ENCODE data around the gene ISCA1.

Gene ISCA1

DNA sequence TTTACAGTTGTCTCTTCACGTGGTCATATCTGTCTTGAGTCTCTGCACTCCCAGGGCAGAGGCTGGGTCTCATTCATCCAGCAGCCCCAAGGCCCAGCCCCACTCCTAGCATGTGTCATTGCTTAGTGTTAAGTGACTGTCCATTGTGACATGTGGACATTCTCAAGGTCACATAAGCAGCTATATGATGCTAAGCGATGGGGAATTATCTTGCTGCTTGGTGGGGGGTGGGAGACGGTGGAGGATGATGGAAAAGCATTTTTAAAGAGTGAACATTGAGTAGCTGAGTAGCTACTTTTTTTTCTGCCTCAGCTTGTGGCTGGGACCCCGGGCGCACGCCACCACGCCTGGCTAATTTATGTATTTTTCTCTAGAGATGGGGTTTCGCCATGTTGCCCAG lies 22.8 kb downstream of the ISCA1 start, which contains the start of gene C9orf153:
TSS of gene C9orf153 (minus strand) at position 101 of the 400 bp plus-strand sequence. CDS start 30,054 bp downstream, outside the sequence.
- Histone ChIP-seq H3K9me3 (ENCODE audit: control insufficient read depth, insufficient read depth, low read depth, low read length) (no peaks in the 10 kb centered on the region), H3K4me1 (ENCODE audit: control insufficient read depth, insufficient read depth, low read length) (0 out of 2 replicates have a peak, but pooled peaks cover 2% of the 10 kb centered on the region), H3K27ac (ENCODE audit: low read depth, low read length) (no peak within 1 kb of the TSS), H3K27me3 (ENCODE audit: control insufficient read depth, insufficient read depth, low read length) (no peaks in the 10 kb centered on the region), H3K4me3 (ENCODE audit: low read depth, low read length) (no peak within 1 kb of the TSS), H3K9ac (ENCODE audit: low read length) (no peak within 1 kb of the TSS), H3K36me3 (ENCODE audit: control insufficient read depth, insufficient read depth, low read length) (peaks cover 10% of the 10 kb centered on the region)

DNA sequence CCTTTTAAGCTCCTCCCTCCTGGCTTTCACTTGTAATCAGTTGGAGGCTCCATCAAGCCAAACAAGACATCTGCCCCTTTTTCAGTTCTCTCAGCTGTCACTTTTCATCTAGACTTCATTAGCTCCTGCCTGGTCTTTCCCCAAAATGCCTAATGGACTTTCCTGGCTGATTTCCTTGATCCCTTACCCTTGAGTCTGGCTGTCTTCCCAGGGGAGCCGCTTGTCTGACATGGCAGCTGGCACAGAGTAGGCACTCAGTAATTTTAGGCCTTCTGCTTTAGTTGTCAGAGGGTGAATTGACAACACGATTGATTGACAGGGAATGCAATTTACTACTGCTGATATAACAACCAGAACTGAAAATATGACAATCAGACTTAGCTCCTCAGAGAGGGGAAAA lies 24.9 kb downstream of the ISCA1 start:
- Histone ChIP-seq H3K27ac (ENCODE audit: low read depth, low read length) (no peak overlapping the region), H3K4me1 (ENCODE audit: control insufficient read depth, insufficient read depth, low read length) (no peaks in the 10 kb centered on the region), H3K9me3 (ENCODE audit: control insufficient read depth, insufficient read depth, low read depth, low read length) (peaks cover 10% of the 10 kb centered on the region), H3K4me3 (ENCODE audit: low read depth, low read length) (no peak overlapping the region), H3K9ac (ENCODE audit: low read length) (no peak overlapping the region), H3K36me3 (ENCODE audit: control insufficient read depth, insufficient read depth, low read length) (no peaks in the 10 kb centered on the region), H3K27me3 (ENCODE audit: control insufficient read depth, insufficient read depth, low read length) (no peaks in the 10 kb centered on the region)

DNA sequence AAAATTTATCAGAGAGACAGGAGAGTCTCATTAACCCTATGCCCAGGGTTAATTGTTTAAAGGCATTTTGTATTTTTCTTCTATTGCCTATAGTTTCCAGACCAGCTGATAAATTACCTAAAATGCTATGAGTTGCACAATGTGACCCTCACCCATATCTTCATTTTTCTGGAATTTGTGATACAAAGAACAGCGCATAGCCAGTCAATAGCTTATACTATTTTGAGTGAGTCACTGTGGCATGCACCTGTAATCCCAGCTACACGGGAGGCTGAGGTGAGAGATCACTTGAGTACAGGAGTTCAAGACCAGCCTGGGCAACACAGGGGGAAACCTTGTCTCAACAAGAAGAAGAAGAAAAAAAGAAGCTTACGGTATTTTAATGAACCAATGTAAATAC lies 25.7 kb downstream of the ISCA1 start:
- H3K9ac ChIP-seq (ENCODE audit: low read length) = no peak overlapping the region
- H3K36me3 ChIP-seq (ENCODE audit: control insufficient read depth, insufficient read depth, low read length) = no peaks in the 10 kb centered on the region
- no peaks in the 10 kb centered on the region for H3K4me1 ChIP-seq (ENCODE audit: control insufficient read depth, insufficient read depth, low read length)
- H3K27me3 ChIP-seq (ENCODE audit: control insufficient read depth, insufficient read depth, low read length) = no peaks in the 10 kb centered on the region
- no peak overlapping the region for H3K4me3 ChIP-seq (ENCODE audit: low read depth, low read length)
- peaks cover 15% of the 10 kb centered on the region for H3K9me3 ChIP-seq (ENCODE audit: control insufficient read depth, insufficient read depth, low read depth, low read length)
- H3K27ac ChIP-seq (ENCODE audit: low read depth, low read length) = no peak overlapping the region

GRCh38 chr9:86253577-86253976 lies 28.8 kb downstream of the ISCA1 start:
- peaks cover 15% of the 10 kb centered on the region for H3K9me3 ChIP-seq (ENCODE audit: control insufficient read depth, insufficient read depth, low read depth, low read length)

GRCh38 chr9:86252870-86253269 lies 29.5 kb downstream of the ISCA1 start:
- H3K9ac ChIP-seq (ENCODE audit: low read length) = no peak overlapping the region
- no peak overlapping the region for H3K4me3 ChIP-seq (ENCODE audit: low read depth, low read length)
- H3K27me3 ChIP-seq (ENCODE audit: control insufficient read depth, insufficient read depth, low read length) = no peaks in the 10 kb centered on the region
- H3K4me1 ChIP-seq (ENCODE audit: control insufficient read depth, insufficient read depth, low read length) = no peaks in the 10 kb centered on the region
- no peaks in the 10 kb centered on the region for H3K36me3 ChIP-seq (ENCODE audit: control insufficient read depth, insufficient read depth, low read length)
- peaks cover 15% of the 10 kb centered on the region for H3K9me3 ChIP-seq (ENCODE audit: control insufficient read depth, insufficient read depth, low read depth, low read length)
- H3K27ac ChIP-seq (ENCODE audit: low read depth, low read length) = no peak overlapping the region

More at GRCh38 chr9:86253577-86253976, 28.8 kb downstream of the ISCA1 start:
- no peaks in the 10 kb centered on the region for H3K4me1 ChIP-seq (ENCODE audit: control insufficient read depth, insufficient read depth, low read length)
- H3K27ac ChIP-seq (ENCODE audit: low read depth, low read length) = no peak overlapping the region
- H3K36me3 ChIP-seq (ENCODE audit: control insufficient read depth, insufficient read depth, low read length) = no peaks in the 10 kb centered on the region
- no peak overlapping the region for H3K9ac ChIP-seq (ENCODE audit: low read length)
- H3K27me3 ChIP-seq (ENCODE audit: control insufficient read depth, insufficient read depth, low read length) = no peaks in the 10 kb centered on the region
- no peak overlapping the region for H3K4me3 ChIP-seq (ENCODE audit: low read depth, low read length)

- H3K4me3 ChIP-seq (ENCODE audit: low read depth, low read length) = no peak overlapping the region
- H3K9me3 ChIP-seq (ENCODE audit: control insufficient read depth, insufficient read depth, low read depth, low read length) = peaks cover 15% of the 10 kb centered on the region
- H3K27me3 ChIP-seq (ENCODE audit: control insufficient read depth, insufficient read depth, low read length) = no peaks in the 10 kb centered on the region
Measured at GRCh38 chr9:86250123-86250522, 32.2 kb downstream of the ISCA1 start.

DNA sequence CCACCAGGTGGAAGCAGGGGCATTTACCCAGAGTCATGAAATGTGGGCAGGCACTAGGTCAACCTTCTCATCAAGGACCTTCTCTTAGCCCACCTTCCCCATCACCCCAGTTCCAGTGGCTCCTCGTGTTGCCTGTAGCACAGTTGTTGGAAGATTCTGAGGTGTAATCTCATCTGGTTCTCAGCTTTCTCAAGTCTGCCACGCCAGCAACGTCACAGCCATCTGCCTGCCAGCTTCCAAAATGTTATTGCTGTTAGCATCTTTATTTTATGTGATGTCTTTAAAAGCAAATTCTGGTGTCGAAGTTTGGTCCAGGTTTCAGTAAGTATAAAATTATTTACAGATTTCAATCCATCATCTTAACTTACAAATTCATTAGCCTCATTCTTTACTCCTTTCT lies 33.6 kb downstream of the ISCA1 start:
- peaks cover 15% of the 10 kb centered on the region for H3K9me3 ChIP-seq (ENCODE audit: control insufficient read depth, insufficient read depth, low read depth, low read length)
- H3K4me3 ChIP-seq (ENCODE audit: low read depth, low read length) = no peak overlapping the region
- H3K27me3 ChIP-seq (ENCODE audit: control insufficient read depth, insufficient read depth, low read length) = no peaks in the 10 kb centered on the region
- H3K9ac ChIP-seq (ENCODE audit: low read length) = no peak overlapping the region
- H3K36me3 ChIP-seq (ENCODE audit: control insufficient read depth, insufficient read depth, low read length) = no peaks in the 10 kb centered on the region
- no peak overlapping the region for H3K27ac ChIP-seq (ENCODE audit: low read depth, low read length)
- peaks cover 7% of the 10 kb centered on the region for H3K4me1 ChIP-seq (ENCODE audit: control insufficient read depth, insufficient read depth, low read length)

More at GRCh38 chr9:86250123-86250522, 32.2 kb downstream of the ISCA1 start:
- Histone ChIP-seq H3K4me1 (ENCODE audit: control insufficient read depth, insufficient read depth, low read length) (peaks cover 7% of the 10 kb centered on the region), H3K36me3 (ENCODE audit: control insufficient read depth, insufficient read depth, low read length) (no peaks in the 10 kb centered on the region), H3K27ac (ENCODE audit: low read depth, low read length) (no peak overlapping the region), H3K9ac (ENCODE audit: low read length) (no peak overlapping the region)

GRCh38 chr9:86246752-86247161 lies 35.6 kb downstream of the ISCA1 start:
- H3K27me3 ChIP-seq (ENCODE audit: control insufficient read depth, insufficient read depth, low read length) = no peaks in the 10 kb centered on the region
- H3K27ac ChIP-seq (ENCODE audit: low read depth, low read length) = no peak overlapping the region
- H3K4me1 ChIP-seq (ENCODE audit: control insufficient read depth, insufficient read depth, low read length) = peaks cover 7% of the 10 kb centered on the region
- H3K36me3 ChIP-seq (ENCODE audit: control insufficient read depth, insufficient read depth, low read length) = no peaks in the 10 kb centered on the region
- H3K9me3 ChIP-seq (ENCODE audit: control insufficient read depth, insufficient read depth, low read depth, low read length) = peaks cover 1% of the 10 kb centered on the region; the same call in 1 of the 2 replicates
- no peak overlapping the region for H3K4me3 ChIP-seq (ENCODE audit: low read depth, low read length)
- no peak overlapping the region for H3K9ac ChIP-seq (ENCODE audit: low read length)

DNA sequence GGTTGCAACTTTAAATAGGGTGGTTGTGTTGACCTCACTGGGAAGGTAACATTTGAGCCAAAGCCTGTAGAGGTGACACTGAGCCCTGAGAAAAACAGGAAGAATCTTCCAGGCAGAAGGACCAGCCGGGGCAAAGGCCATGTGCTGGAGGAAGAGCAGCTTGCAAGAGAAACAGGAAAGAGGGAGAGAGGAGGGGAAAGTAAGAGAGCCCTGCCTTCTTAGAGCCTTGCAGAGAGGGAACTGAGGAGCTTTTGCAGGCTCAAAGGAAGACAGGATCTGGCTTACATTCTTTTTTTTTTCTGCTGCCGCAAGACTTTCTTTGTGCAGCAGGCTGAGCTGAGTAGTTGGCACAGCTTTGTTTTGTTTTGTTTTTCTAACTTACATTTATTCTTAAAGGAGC lies 40.3 kb downstream of the ISCA1 start:
- Histone ChIP-seq H3K9ac (ENCODE audit: low read length) (no peak overlapping the region), H3K36me3 (ENCODE audit: control insufficient read depth, insufficient read depth, low read length) (no peaks in the 10 kb centered on the region), H3K27ac (ENCODE audit: low read depth, low read length) (no peak overlapping the region), H3K9me3 (ENCODE audit: control insufficient read depth, insufficient read depth, low read depth, low read length) (no peaks in the 10 kb centered on the region), H3K4me1 (ENCODE audit: control insufficient read depth, insufficient read depth, low read length) (peaks cover 7% of the 10 kb centered on the region), H3K4me3 (ENCODE audit: low read depth, low read length) (no peak overlapping the region), H3K27me3 (ENCODE audit: control insufficient read depth, insufficient read depth, low read length) (no peaks in the 10 kb centered on the region)

DNA sequence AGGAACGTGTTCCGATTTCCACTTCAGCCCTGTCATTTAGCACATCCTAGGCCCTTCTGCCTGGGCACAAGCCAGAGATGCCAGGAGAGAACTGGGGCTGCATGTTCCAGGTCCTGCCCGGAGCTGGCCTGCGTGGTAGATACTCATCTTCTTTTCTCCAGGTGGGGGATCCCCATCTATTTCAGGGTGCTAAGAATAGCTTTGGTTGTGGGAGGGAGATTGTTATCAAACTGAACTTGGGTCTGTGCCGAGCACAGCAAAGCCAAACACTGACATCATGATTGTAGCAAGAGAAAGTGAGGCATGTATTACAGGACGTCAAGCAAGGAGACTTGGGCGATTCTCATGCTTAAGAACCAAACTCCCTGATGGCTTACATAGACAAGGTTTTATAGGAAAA lies 41.1 kb downstream of the ISCA1 start:
- H3K27ac ChIP-seq (ENCODE audit: low read depth, low read length) = no peak overlapping the region
- no peaks in the 10 kb centered on the region for H3K27me3 ChIP-seq (ENCODE audit: control insufficient read depth, insufficient read depth, low read length)
- H3K9me3 ChIP-seq (ENCODE audit: control insufficient read depth, insufficient read depth, low read depth, low read length) = no peaks in the 10 kb centered on the region
- no peak overlapping the region for H3K4me3 ChIP-seq (ENCODE audit: low read depth, low read length)
- H3K9ac ChIP-seq (ENCODE audit: low read length) = no peak overlapping the region
- H3K4me1 ChIP-seq (ENCODE audit: control insufficient read depth, insufficient read depth, low read length) = no peaks in the 10 kb centered on the region
- H3K36me3 ChIP-seq (ENCODE audit: control insufficient read depth, insufficient read depth, low read length) = no peaks in the 10 kb centered on the region

- no peak overlapping the region for H3K27ac ChIP-seq (ENCODE audit: low read depth, low read length)
- no peaks in the 10 kb centered on the region for H3K27me3 ChIP-seq (ENCODE audit: control insufficient read depth, insufficient read depth, low read length)
- no peak overlapping the region for H3K4me3 ChIP-seq (ENCODE audit: low read depth, low read length)
- no peak overlapping the region for H3K9ac ChIP-seq (ENCODE audit: low read length)
- H3K4me1 ChIP-seq (ENCODE audit: control insufficient read depth, insufficient read depth, low read length) = no peaks in the 10 kb centered on the region
- no peaks in the 10 kb centered on the region for H3K36me3 ChIP-seq (ENCODE audit: control insufficient read depth, insufficient read depth, low read length)
- no peaks in the 10 kb centered on the region for H3K9me3 ChIP-seq (ENCODE audit: control insufficient read depth, insufficient read depth, low read depth, low read length)
Measured at GRCh38 chr9:86238861-86239770, 43.2 kb downstream of the ISCA1 start.

All from HUES6 (cell line).